H1 (cell line): ENCODE results near the gene NPSR1. TPM values are rescaled to one million over a fixed set of nuclear protein-coding genes. Genes with fewer than 3 reads are reported as not detected.

ENCODE experiments used
- POLR2A ChIP-seq, 2 experiments: IDR thresholded peaks; 1 replicate in 1 of 2; 2 replicates in 1 of 2; pipeline ENCODE4 v1.6.1; 2011; ENCODE audit warnings: low read depth in 2 of 2, low read length in 2 of 2, mild to moderate bottlenecking in 2 of 2; ENCODE audit errors: control extremely low read depth in 1 of 2
- RAD21 ChIP-seq, 2 experiments: IDR thresholded peaks in 1 of 2; conservative IDR thresholded peaks in 1 of 2; 2 replicates each; pipeline ENCODE4 v1.6.1; 2011; ENCODE audit warnings: low read depth in 2 of 2, low read length in 2 of 2, improper control_type of control experiment in 1 of 2, inconsistent platforms in 1 of 2, mild to moderate bottlenecking in 1 of 2, moderate library complexity in 1 of 2
- SIX5 ChIP-seq: IDR thresholded peaks from 2 replicates; pipeline ENCODE4 v1.6.1; 2011; ENCODE audit warnings: mild to moderate bottlenecking, low read depth, low read length
- SP1 ChIP-seq: IDR thresholded peaks from 2 replicates; pipeline ENCODE4 v1.6.1; 2011; ENCODE audit warnings: low read depth, low read length
- TCF12 ChIP-seq: IDR thresholded peaks from 2 replicates; pipeline ENCODE4 v1.6.1; 2011; ENCODE audit warnings: low read depth, mild to moderate bottlenecking, low read length
- polyA plus RNA-seq, 7 experiments: library from polyadenylated mRNA; depleted of rRNA in 3 of 7; stranded (reverse) in 5 of 7; unstranded in 2 of 7; fragments of >200 nt in 5 of 7; fragments of 200-250 nt in 2 of 7; gene quantifications; 1 replicate in 5 of 7; 2 replicates in 1 of 7; 4 replicates in 1 of 7; pipeline versions ENCODE4 v1.2.1 to v1.2.3, GENCODE V29; 2011 to 2013; ENCODE audit warnings: missing spikeins in 2 of 7, mixed read lengths in 2 of 7
- total RNA-seq: library from RNA; stranded (reverse); fragmentation: NEBNext Ultra II Directional; extraction: Animal tissue kit (Norgen Biotek cat#: 25700); gene quantifications from 2 replicates; pipeline ENCODE4 v1.2.1, GENCODE V29; 2021

NPSR1 gene
- total and polyA plus RNA-seq, 2 of the 8 experiments (the other 6 are each of a cell fraction or from before 2014, with no cell fraction given), result not detected

DNA sequence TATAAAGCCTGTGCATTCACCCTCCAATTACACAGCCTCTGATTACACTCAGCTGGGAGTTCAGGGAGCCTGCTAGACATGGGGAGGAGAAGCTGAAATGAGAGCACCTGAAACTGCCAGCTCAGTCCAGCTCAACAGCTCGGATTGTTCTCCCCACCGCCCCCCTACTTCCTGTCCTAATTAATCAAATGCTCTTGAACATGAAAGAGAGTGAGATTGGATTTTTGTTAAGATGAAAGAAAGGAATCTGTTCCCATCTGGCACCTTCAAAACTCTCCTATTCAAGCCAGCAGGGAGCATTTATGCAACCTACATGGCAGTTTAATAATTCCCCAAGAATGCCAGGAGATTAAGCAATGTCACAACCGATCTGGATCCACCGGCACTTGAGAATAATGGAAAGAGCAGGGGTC is 98.0 kb downstream of the NPSR1 start (continued):
- TF ChIP-seq SP1 (no peak), POLR2A (IDR thresholded peaks at IDR 0.05; ENCODE audit: control extremely low read depth in 1 of 2, low read depth in 2 of 2, low read length in 2 of 2) (no peak), SIX5 (no peak), RAD21 (IDR thresholded peaks at IDR 0.05 in 1 of 2, conservative IDR thresholded peaks at IDR 0.05 in 1 of 2; ENCODE audit: low read depth in 2 of 2, low read length in 2 of 2) (no peak), TCF12 (no peak)
